ENCODE results near the gene PPIF. TPM values are rescaled to one million over a fixed set of nuclear protein-coding genes. Genes with fewer than 3 reads are reported as not detected.

The PPIF gene
- total RNA-seq, 1 donor = 39.1 TPM

DNA sequence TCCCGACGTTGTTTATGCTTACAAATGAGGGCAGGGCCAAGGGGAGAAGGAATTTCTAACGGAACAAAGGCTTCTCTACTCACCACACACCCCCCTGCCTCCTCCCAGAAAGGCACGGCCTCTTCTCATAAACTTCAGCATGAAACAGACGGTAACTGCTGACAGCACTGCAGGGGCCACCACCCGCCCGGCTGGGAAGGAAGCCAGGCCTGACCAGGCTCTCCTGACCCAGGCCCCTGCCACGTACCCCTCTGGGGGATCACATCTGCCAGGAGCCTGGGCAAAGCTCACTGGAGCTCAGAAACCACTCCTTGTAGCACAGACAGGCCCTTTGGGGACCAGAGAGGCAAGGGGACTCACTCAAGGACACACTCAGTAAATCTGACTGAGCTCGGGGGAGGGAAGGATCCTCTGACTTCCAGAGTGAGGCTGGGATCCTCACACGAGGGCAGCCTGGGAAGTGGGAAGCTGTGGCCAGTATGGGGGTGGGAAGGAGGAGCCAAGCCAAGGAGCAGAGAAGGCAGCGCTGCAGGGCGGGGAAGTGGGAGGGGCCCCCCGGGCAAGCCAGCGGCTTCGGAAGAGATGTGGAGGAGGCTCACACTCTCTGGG is 52.1 kb downstream of the PPIF start:
- Histone ChIP-seq H4K20me1 (ENCODE audit: insufficient read depth, low read length) (peaks cover 7% of the 10 kb centered on the region), H3K4me2 (ENCODE audit: insufficient read depth, low read length) (peak overlapping the region; percentile 71), H3K79me2 (ENCODE audit: insufficient read depth, low read length) (peaks cover 60% of the 10 kb centered on the region), H3K4me1 (ENCODE audit: insufficient read depth, low read length) (peaks cover 59% of the 10 kb centered on the region), H3K27ac (ENCODE audit: low read depth, low read length) (peak overlapping the region; percentile 94), H3K4me3 (ENCODE audit: insufficient read depth, low read length) (peak overlapping the region; percentile 46), H3K9me3 (ENCODE audit: low read depth, low read length) (no peaks in the 10 kb centered on the region), H3K27me3 (ENCODE audit: insufficient read depth, low read length) (no peaks in the 10 kb centered on the region), H3K36me3 (ENCODE audit: insufficient read depth, low read length) (peaks cover under 1% of the 10 kb centered on the region), H2AFZ (ENCODE audit: low read length) (peak overlapping the region; percentile 68)
- TF ChIP-seq, protein P1, sequence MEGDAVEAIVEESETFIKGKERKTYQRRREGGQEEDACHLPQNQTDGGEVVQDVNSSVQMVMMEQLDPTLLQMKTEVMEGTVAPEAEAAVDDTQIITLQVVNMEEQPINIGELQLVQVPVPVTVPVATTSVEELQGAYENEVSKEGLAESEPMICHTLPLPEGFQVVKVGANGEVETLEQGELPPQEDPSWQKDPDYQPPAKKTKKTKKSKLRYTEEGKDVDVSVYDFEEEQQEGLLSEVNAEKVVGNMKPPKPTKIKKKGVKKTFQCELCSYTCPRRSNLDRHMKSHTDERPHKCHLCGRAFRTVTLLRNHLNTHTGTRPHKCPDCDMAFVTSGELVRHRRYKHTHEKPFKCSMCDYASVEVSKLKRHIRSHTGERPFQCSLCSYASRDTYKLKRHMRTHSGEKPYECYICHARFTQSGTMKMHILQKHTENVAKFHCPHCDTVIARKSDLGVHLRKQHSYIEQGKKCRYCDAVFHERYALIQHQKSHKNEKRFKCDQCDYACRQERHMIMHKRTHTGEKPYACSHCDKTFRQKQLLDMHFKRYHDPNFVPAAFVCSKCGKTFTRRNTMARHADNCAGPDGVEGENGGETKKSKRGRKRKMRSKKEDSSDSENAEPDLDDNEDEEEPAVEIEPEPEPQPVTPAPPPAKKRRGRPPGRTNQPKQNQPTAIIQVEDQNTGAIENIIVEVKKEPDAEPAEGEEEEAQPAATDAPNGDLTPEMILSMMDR (IDR thresholded peaks at IDR 0.05; ENCODE audit: extremely low read depth, low read depth, low read length) = no peak
- DNase-seq (ENCODE audit: insufficient read length, low spot score, missing footprints) = peak; percentile 99

DNA sequence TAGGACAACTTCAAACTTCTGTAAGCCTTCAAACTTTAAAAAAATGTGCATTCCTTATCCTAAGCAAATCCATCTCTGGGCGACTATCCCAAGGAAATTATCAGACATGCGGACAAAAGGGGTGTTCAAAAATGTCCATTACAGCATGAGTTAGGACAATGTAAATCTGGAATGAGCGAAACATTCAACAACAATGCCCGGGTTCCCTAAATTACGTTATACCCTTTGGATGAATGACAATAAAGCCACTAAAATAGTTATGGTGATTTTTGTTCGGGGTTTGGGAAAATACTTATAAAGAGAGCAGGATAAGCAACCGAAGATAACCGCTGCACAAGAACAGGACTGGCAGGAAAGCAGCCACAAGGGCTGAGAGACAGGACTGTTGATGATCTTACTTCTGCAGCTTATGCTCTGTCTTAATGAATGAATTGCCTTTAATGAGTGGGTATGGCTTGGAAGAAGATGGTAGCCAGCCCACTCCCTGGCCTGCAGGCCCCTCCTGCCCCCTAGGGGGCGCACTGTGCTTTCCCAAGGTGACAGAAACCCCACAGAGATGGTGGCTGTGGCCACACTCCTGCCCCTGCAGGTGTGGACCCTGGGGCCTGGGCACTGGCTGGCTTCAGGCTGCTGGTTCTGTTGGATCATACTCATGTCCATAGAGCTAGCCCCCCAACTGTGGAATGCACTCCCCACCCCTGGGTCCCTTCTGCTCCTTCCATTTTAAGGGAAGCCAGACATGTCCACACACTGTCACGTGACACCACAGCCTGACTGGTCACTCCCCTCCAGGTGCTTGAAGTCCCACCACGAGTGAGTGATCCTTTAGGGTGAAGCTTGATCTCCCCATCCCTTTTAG is 53.1 kb downstream of the PPIF start:
- Histone ChIP-seq H3K36me3 (ENCODE audit: insufficient read depth, low read length) (no peaks in the 10 kb centered on the region), H3K4me2 (ENCODE audit: insufficient read depth, low read length) (peak overlapping the region; percentile 71), H3K4me1 (ENCODE audit: insufficient read depth, low read length) (peaks cover 68% of the 10 kb centered on the region), H2AFZ (ENCODE audit: low read length) (no peak overlapping the region), H3K27me3 (ENCODE audit: insufficient read depth, low read length) (no peaks in the 10 kb centered on the region), H4K20me1 (ENCODE audit: insufficient read depth, low read length) (peaks cover 7% of the 10 kb centered on the region), H3K79me2 (ENCODE audit: insufficient read depth, low read length) (peaks cover 58% of the 10 kb centered on the region), H3K4me3 (ENCODE audit: insufficient read depth, low read length) (no peak overlapping the region), H3K9me3 (ENCODE audit: low read depth, low read length) (no peaks in the 10 kb centered on the region), H3K27ac (ENCODE audit: low read depth, low read length) (peak overlapping the region; percentile 94)
- TF ChIP-seq, protein P1 (IDR thresholded peaks at IDR 0.05; ENCODE audit: extremely low read depth, low read depth, low read length) = peak; percentile 71
- DNase-seq (ENCODE audit: insufficient read length, low spot score, missing footprints) = peak; percentile 86

GRCh38 chr10:79401015-79401921 is 54.0 kb downstream of the PPIF start:
- Histone ChIP-seq H3K27me3 (ENCODE audit: insufficient read depth, low read length) (no peaks in the 10 kb centered on the region), H3K4me3 (ENCODE audit: insufficient read depth, low read length) (no peak overlapping the region), H2AFZ (ENCODE audit: low read length) (no peak overlapping the region), H3K9me3 (ENCODE audit: low read depth, low read length) (no peaks in the 10 kb centered on the region), H3K36me3 (ENCODE audit: insufficient read depth, low read length) (no peaks in the 10 kb centered on the region), H3K4me1 (ENCODE audit: insufficient read depth, low read length) (peaks cover 68% of the 10 kb centered on the region), H4K20me1 (ENCODE audit: insufficient read depth, low read length) (peaks cover 11% of the 10 kb centered on the region), H3K27ac (ENCODE audit: low read depth, low read length) (peak overlapping the region; percentile 50), H3K79me2 (ENCODE audit: insufficient read depth, low read length) (peaks cover 59% of the 10 kb centered on the region), H3K4me2 (ENCODE audit: insufficient read depth, low read length) (peak overlapping the region; percentile 30)
- TF ChIP-seq, protein P1 (IDR thresholded peaks at IDR 0.05; ENCODE audit: extremely low read depth, low read depth, low read length) = no peak
- DNase-seq (ENCODE audit: insufficient read length, low spot score, missing footprints) = peak; percentile 93

Data from osteoblast (primary cell).